Spleen (tissue), 11 donors: ENCODE results near the gene MSI2. TPM values are rescaled to one million over a fixed set of nuclear protein-coding genes. Genes with fewer than 3 reads are reported as not detected.

Experiments used
- DNase-seq: peaks from one replicate; pipeline ENCODE4 v3.0.0-alpha.2; 2020
- H3K27ac ChIP-seq, 8 donors: fragments of 200-600 bp; sonication (generic) in 7 of 8; 1 replicate in 4 of 8; 2 replicates in 4 of 8; pipeline versions ENCODE4 v1.5.0 to v1.8.0; 2016 to 2021; ENCODE audit warnings: inconsistent platforms in 4 of 8, mild to moderate bottlenecking in 4 of 8, moderate library complexity in 1 of 8
- H3K27me3 ChIP-seq, 7 donors: fragments of 200-600 bp; sonication (generic) in 6 of 7; replicated peaks in 1 of 7; 1 replicate in 4 of 7; 2 replicates in 3 of 7; pipeline versions ENCODE4 v1.5.0 to v1.8.0; 2016 to 2021; ENCODE audit warnings: inconsistent platforms in 3 of 7, mild to moderate bottlenecking in 1 of 7
- H3K36me3 ChIP-seq, 6 donors: fragments of 200-600 bp; sonication (generic) in 5 of 6; 1 replicate in 4 of 6; 2 replicates in 2 of 6; pipeline versions ENCODE4 v1.5.0 to v1.8.0; 2016 to 2021; ENCODE audit warnings: inconsistent platforms in 2 of 6
- H3K4me1 ChIP-seq, 6 donors: fragments of 200-600 bp; sonication (generic) in 5 of 6; 1 replicate in 3 of 6; 2 replicates in 3 of 6; pipeline versions ENCODE4 v1.5.0 to v1.8.0; 2016 to 2021; ENCODE audit warnings: inconsistent platforms in 3 of 6
- H3K4me3 ChIP-seq, 8 donors: fragments of 200-600 bp; sonication (generic) in 7 of 8; 1 replicate in 4 of 8; 2 replicates in 4 of 8; pipeline versions ENCODE4 v1.5.0 to v1.8.0; 2016 to 2021; ENCODE audit warnings: inconsistent platforms in 4 of 8, mild to moderate bottlenecking in 4 of 8, moderate library complexity in 2 of 8
- H3K9me3 ChIP-seq, 8 donors: fragments of 200-600 bp; sonication (generic) in 7 of 8; 1 replicate in 4 of 8; 2 replicates in 4 of 8; pipeline versions ENCODE4 v1.5.0 to v1.8.0; 2016 to 2021; ENCODE audit warnings: inconsistent platforms in 4 of 8
- CTCF ChIP-seq, 11 experiments: fragments of 200-600 bp in 7 of 11; fragments of 450-650 bp in 4 of 11; sonication (generic) in 4 of 11; IDR thresholded peaks in 8 of 11; conservative IDR thresholded peaks in 3 of 11; 1 replicate in 7 of 11; 2 replicates in 4 of 11; pipeline versions ENCODE4 v1.4.0 to v1.8.0; 2016 to 2021; ENCODE audit warnings: antibody characterized with exemption in 11 of 11, inconsistent platforms in 4 of 11, mild to moderate bottlenecking in 1 of 11
- POLR2A ChIP-seq, 3 donors: fragments of 450-650 bp; IDR thresholded peaks; one replicate each; pipeline ENCODE4 v1.5.1; 2017; ENCODE audit warnings: antibody characterized with exemption in 3 of 3, mild to moderate bottlenecking in 1 of 3
- POLR2AphosphoS5 ChIP-seq, 3 donors: sonication (generic); formaldehyde crosslinking; IDR thresholded peaks; one replicate each; pipeline ENCODE4 v1.5.1; 2017; ENCODE audit warnings: antibody characterized with exemption in 3 of 3
- WGBS, 5 donors: extraction: QIAGEN DNeasy Blood & Tissue Kit in 3 of 5; methylation state at CpG; one replicate each; pipeline versions ENCODE4 v1.1.5 to v1.1.7; 2013 to 2018; 5-methylcytosine and 5-hydroxymethylcytosine counted together
- intact Hi-C: fragments of 100-400 bp; cut with DNase I; formaldehyde crosslinking; loops from one replicate; pipeline ENCODE4 v1.15.0; 2023; ENCODE audit warnings: low total_unique reads
- polyA plus RNA-seq, 3 donors: library from polyadenylated mRNA; stranded (reverse); fragments of 200-250 nt; gene quantifications; one replicate each; pipeline ENCODE4 v1.2.1, GENCODE V29; 2013
- total RNA-seq, 7 donors: library from RNA; depleted of rRNA in 3 of 7; stranded (reverse); fragments of >200 nt in 3 of 7; fragmentation: NEBNext Ultra II Directional in 4 of 7; extraction: Animal tissue kit (Norgen Biotek cat#: 25700) in 4 of 7; gene quantifications; one replicate each; pipeline versions ENCODE4 v1.1.0 to v1.2.1, GENCODE V29; 2016 to 2021
- donor health status: healthy with polysubstance abuse.
- donor health status: DM: no; HTN: no; CAD: no; lungs with moderate emphysema.
- donor health status: DM: no; HTN: no; CAD: no.
- donor health status: Bipolar disorder and iron deficiency.
- donor health status: healthy.
- donor health status: DM: no; HTN: no; CAD: no.
- donor health status: DM: yes; HTN: yes; CAD: no.

MSI2 gene
- total and polyA plus RNA-seq, 10 donors, result 9.8 to 131 (median 64.7) TPM

GRCh38 chr17:57587193-57587969 lies 331.1 kb downstream of the MSI2 start:
- no peaks in the 10 kb centered on the region for H3K9me3 ChIP-seq
- TF ChIP-seq CTCF (IDR thresholded peaks at IDR 0.05 in 8 of 11, conservative IDR thresholded peaks at IDR 0.05 in 3 of 11) (no peak), POLR2A (IDR thresholded peaks at IDR 0.05) (no peak), POLR2AphosphoS5 (IDR thresholded peaks at IDR 0.05) (no peak)
- no peaks in the 10 kb centered on the region for H3K27me3 ChIP-seq
- H3K4me3 ChIP-seq, result no peak overlapping the region
- intact Hi-C loops, result no loop called here
- DNase-seq, result peak; percentile 48
- peaks cover 0 to 7% (median 0%) of the 10 kb centered on the region in 6 donors for H3K36me3 ChIP-seq
- H3K4me1 ChIP-seq, result no peaks in the 10 kb centered on the region
- WGBS, 5 donors, result 90 to 97% (median 93%) methylated on average over 16 of the region's 16 CpGs
- H3K27ac ChIP-seq, result no peak overlapping the region

GRCh38 chr17:57588086-57588485 lies 331.8 kb downstream of the MSI2 start:
- H3K27ac ChIP-seq, result no peak overlapping the region
- peak; percentile 67 for DNase-seq
- intact Hi-C loops, result no loop called here
- TF ChIP-seq CTCF (IDR thresholded peaks at IDR 0.05 in 8 of 11, conservative IDR thresholded peaks at IDR 0.05 in 3 of 11) (no peak), POLR2AphosphoS5 (IDR thresholded peaks at IDR 0.05) (no peak), POLR2A (IDR thresholded peaks at IDR 0.05) (no peak)
- H3K4me1 ChIP-seq, result no peaks in the 10 kb centered on the region
- 79 to 95% (median 90%) methylated on average over 5 of the region's 5 CpGs for whole genome bisulfite sequencing, 5 donors
- H3K4me3 ChIP-seq, result no peak overlapping the region
- H3K27me3 ChIP-seq, result no peaks in the 10 kb centered on the region
- H3K36me3 ChIP-seq, result peaks cover 0 to 7% (median 0%) of the 10 kb centered on the region in 6 donors
- no peaks in the 10 kb centered on the region for H3K9me3 ChIP-seq

GRCh38 chr17:57589151-57590034 lies 333.1 kb downstream of the MSI2 start:
- peak; percentile 28 for DNase-seq
- H3K27ac ChIP-seq, result no peak overlapping the region
- no peaks in the 10 kb centered on the region for H3K9me3 ChIP-seq
- intact Hi-C loops, result no loop called here
- H3K27me3 ChIP-seq, result no peaks in the 10 kb centered on the region
- 95 to 98% (median 97%) methylated on average over 15 of the region's 15 CpGs for WGBS, 5 donors
- no peak overlapping the region for H3K4me3 ChIP-seq
- H3K36me3 ChIP-seq, result peaks cover 0 to 7% (median 0%) of the 10 kb centered on the region in 6 donors
- no peak for TF ChIP-seq CTCF (IDR thresholded peaks at IDR 0.05 in 8 of 11, conservative IDR thresholded peaks at IDR 0.05 in 3 of 11)
- no peak for TF ChIP-seq POLR2AphosphoS5 (IDR thresholded peaks at IDR 0.05)
- no peak for TF ChIP-seq POLR2A (IDR thresholded peaks at IDR 0.05)
- H3K4me1 ChIP-seq, result peaks cover 0 to 6% (median 0%) of the 10 kb centered on the region in 6 donors
